ENCODE results near the gene CIBAR2.

CIBAR2 gene

DNA sequence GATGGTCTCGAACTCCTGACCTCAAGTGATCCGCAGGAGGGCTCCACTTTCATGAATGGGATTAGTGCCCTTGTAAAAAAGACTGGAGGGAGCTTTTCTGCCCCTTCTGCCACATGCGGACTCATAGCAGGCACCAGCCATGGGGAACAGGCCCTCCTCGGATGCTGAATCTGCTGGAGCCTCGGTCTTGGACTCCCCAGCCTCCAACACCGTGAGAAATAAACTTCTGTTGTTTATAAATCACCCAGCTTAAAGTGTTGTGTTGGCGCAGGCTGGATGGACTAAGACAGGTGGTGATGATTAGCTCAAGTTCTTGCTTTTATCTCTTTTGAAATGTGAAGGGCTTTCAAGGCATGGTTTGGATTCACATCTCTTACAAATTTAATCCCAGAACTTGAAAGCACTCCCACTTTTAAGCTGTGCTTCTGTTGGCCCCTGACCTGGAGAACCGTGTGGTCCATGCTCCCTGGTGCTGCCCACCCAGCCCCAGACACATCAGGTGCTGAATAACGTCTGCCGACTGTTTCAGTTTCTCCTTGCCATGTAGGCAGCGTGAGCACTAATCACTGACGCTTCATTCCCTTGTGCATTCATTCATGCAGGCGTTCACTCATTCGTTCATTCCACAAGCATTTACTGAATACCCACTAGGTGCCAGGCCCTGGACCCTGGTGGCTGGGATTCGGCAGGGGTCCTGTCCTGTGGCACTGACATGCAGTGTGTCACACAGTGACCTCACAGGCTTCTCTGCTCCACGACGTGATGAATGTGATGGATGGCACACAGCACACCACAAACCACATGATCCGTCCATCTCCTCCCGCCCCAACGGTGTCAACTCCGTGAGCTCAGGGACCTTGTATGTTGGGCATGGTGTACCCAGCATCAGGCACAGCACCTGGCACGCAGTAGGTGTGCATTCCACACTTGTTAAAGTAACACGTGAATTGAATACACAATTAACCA lies 8.9 kb downstream of the CIBAR2 start:
- DNase-seq (ENCODE audit: low read depth): no peak

DNA sequence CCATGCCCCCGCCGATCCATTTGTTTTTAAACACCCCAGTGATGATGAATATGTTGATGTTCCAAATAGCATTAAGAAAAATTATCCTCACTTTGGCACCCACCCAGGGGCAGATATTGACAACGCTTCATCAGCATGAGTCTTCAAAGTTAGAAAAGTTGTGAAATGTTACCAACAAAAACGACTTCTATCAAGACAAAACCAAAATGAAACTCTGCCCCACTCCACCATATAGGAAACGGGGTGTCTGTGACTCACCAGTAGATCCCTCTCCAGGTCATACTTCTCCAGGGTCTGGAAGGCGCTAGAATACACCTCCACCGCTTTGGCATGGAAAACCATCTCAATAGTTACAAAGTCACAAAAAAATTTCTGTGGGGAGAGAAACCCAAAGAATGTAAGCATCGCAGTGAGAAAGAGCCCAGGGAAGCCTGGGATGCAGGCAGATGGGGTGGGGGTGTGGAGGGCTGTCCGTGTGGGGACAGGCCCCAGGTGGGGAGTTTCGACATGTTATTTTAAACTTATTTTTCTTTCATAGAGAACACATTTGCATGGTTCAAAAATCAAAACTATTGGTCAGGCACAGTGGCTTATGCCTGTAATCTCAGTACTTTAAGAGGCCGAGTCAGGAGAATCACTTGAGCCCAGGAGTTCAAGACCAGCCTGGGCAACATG lies 10.2 kb downstream of the CIBAR2 start:
- no peak for DNase-seq (ENCODE audit: low read depth)

DNA sequence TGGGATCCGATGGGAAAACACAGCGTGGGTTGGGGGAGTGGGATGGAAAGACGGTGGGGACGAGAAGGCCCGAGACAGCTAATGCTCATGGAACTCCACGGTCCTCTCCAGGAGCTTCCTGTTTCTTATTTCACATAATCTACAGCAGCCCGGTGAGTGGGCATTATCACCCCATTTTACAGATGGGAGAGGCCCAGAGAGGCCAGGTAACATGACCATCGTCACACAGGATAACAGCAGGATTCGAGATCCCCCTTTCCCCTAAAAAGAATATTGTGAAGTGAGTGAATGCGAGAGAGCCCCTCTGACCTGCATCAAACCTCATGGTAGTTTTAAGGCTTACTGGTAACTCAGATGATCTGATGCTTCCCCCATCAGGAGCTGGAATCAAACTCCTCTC lies 12.0 kb downstream of the CIBAR2 start:
- no peak for DNase-seq (ENCODE audit: low read depth)

DNA sequence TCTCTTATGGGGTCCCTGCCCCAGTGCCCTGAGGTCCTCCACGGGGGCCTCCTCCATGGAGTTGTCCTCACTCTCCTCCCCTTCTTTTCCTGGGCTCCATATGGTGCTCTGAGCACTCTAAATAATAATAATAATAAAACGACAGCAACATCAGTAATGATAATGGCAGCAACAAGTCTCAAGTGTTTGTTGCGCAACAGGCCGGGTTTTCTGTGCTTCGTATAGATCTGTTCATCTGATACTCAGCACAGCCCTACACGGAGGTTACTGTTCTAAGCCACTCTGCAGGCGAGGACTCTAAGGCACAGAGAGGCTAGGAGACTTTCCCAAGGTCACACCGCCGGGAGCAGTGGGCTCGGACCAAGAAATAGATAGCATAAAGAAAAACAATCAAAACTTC lies 13.7 kb downstream of the CIBAR2 start:
- no peak for DNase-seq (ENCODE audit: low read depth)

DNA sequence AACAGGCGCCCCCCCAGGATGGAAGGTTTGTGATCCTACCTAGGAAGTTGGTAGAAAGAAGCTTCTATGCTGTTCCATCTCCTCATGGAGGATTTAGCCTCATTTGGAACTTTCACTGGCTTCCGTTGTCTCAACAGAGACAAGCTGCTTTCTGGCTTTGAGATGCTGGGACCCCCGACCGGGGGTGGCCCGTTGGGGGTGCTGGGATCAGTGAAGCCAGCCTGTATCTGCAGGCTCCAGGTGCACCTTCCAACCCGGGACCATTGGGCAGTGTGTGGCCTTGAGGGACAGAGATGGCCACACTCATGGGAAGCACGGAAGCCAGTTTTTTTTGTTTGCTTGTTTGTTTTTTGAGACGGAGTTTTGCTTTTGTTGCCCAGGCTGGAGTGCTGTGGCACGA lies 15.4 kb downstream of the CIBAR2 start:
- no peak for DNase-seq (ENCODE audit: low read depth)

DNA sequence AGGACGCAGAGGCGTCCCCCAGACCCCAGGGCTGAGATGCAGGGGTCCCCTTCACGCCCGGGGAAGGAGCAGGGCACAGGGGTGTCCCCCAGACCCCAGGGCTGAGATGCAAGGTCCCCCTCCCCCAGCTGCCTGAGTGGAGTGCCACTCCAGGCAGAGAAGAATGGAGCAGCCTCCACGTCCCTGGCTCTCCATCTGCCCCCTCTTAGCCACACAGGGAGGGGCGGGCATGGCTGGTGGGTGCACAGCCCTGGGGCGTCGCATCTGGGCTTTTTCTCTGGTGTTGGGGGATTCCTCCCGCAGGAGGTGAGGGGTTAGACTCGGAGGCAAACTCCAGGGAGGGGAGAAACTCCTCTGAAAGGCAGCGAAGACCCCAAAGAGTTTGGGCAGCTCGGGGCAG lies 17.5 kb downstream of the CIBAR2 start:
- no peak for DNase-seq (ENCODE audit: low read depth)

DNA sequence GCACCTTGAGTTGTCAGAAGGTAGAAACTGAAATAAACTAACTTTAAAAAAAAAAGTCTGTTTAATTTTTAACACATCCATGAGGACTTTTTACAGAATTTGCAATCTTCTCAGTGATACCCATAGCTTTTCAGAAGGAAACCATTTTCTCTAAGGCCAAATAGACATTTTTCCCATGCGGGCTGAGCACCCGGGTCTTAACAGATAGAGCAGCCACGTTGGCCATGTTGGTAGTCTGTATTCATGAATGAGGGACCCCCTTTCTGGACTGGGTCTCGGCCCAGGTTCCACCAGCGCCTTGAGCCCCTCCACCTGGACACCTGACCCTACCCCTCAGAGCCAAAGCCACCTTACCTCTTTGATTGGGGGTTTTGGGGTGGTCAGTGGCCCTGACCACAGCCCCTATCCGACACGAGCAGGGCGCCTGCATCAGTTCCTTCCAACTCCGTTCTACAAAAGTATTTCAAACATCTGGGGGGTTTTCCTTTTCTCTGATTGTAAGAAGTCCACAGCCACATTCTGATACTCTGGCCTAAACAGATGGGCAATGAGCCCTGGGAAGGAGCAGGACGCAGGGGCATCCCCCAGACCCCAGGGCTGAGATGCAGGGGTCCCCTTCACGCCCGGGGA lies 18.0 kb downstream of the CIBAR2 start:
- no peak for DNase-seq (ENCODE audit: low read depth)

DNA sequence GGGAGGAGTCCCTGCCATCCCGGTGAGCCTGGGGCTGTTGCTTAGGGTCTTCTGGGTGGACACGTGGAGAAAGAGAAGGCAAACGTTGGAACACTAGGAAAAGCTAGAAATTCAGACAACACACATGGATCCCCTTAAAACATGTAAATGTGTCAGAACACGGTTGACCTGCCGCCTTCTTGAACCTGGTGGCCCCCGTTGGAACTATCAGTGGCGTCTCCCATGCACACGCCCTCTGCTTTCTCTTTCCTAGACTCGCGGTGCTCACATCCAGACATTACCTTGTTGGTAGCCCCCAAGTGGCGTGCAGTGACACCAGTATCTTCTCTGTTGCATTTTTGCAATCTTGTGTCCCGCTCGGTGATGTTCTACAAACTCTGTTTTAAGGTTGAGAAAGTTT lies 18.6 kb downstream of the CIBAR2 start:
- DNase-seq (ENCODE audit: low read depth): no peak

DNA sequence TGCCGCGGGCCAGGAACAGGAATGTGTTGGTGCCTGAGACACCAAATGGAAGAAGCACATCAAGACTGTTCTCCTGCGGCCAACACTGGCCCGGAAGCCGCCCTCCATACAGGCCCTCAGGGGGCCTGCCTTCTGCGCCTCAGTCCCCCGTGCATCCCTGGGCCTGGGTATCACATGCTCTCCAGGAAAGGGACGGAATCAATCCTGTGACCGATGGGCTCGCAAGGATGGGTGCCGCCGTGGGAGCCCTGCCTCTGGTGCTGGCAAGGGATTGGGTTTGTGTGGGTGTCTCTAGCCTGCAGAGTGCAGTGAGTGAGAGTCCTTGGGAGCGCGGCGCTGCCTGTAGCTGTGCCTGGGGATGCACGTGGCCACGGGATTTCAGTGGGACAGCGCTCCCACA lies 19.4 kb downstream of the CIBAR2 start:
- DNase-seq (ENCODE audit: low read depth): no peak

DNA sequence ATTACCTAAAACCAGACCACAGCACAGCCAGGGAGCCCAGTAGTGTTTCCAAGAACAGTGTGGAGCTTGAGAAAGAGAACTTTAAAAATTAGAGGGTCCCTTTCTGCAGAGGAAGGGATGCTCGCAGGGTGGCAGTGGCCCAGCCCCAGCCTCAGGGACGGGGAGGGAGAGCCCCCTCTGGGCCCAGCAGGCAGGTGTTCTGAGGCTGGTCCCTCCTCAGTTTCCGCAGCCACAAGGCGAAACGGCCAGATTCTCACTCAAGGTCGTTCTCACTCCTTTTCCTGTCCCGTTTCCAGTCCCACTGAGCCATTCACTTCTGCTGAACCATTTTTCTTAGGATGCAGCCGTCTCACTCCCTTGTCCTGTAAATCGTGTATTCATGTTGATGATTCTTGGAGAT lies 20.0 kb downstream of the CIBAR2 start:
- no peak for DNase-seq (ENCODE audit: low read depth)

DNA sequence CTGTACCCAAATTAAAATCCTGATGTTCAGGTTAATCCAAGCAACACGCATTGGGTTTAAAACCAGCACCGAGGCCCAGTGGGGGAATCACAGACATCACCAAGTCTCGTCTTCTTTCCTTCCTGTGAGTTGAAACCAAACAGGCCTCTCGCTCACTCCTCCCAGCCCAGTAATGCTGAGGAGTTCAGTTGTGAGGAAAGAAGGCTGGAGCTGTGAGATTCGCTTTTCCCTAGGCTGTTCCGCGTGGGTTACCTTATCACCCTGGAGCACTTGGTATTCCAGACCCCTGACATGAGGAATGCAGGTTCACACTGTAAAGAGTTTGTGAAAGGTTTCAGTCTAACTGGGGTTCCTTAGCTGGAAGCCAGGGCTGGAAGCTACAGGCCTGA lies 20.8 kb downstream of the CIBAR2 start:
- DNase-seq (ENCODE audit: low read depth): no peak

DNA sequence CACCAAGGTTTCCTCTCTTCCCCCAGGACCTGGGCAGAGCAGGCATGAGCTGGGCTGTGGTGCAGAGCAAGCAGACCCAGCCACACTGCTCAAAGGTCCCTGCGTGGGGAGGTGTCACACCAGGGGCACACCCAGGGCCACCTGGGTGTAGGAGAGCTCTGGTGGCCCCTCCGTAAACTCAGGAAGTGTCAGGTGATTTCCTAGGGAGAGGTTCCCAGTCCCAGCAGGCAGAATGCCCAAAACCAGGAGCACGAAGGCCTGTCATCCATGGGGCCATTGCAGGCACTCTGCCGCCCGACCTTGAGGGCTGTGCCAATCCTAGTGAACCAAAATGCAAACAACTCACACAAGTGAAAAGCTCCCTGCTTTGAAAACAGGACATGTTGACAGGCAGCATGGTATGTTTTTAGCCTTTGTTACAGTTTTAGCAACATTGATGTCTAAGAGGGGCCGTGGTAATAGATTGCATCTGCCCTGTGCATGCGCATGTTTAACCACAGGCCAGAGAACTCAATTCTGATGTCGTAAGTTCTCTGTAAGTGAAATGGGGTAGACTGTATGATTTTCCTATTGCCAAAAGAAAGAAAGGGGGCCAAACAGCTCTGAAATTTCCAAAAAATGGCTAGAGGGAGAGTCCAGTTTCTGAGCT lies 21.3 kb downstream of the CIBAR2 start:
- no peak for DNase-seq (ENCODE audit: low read depth)

DNA sequence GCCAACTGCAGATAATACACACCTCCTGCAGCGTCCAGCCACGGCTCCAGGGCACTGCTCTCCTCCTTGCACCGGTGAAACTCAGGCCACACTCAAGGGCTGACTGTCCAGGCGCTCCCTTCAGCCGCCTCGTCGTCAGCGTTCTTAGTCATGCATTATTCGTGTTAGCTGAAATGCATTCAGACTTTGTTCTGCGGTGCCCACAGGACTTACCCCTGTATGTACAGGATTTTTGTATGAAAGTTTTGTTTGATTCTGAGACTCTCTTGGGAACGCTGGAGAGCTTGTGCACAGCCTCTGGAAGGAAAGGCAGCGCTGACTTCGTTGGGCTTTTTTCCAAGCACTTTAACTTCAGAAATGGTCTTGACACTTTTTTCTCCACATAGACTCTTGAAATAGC lies 22.1 kb downstream of the CIBAR2 start:
- no peak for DNase-seq (ENCODE audit: low read depth)

DNA sequence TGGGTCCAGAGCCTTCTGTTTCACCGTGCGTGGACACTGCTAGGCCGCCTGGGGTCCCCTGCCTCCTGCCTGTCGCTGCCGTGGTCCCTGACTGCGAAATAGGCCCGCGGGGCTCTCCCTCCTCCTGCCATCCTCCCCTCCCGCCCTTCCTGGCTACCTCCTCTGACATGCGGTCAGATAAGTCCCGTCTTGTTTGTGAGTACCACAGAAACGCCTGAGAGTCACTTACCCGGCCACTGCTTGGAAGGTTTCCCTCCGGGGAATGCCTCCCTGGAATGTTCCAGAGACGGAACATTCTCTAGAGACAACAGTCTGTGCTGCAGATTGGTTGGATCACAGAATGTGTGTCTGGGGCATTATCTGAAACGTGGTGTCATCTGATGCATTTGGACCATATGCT lies 22.7 kb downstream of the CIBAR2 start:
- no peak for DNase-seq (ENCODE audit: low read depth)

DNA sequence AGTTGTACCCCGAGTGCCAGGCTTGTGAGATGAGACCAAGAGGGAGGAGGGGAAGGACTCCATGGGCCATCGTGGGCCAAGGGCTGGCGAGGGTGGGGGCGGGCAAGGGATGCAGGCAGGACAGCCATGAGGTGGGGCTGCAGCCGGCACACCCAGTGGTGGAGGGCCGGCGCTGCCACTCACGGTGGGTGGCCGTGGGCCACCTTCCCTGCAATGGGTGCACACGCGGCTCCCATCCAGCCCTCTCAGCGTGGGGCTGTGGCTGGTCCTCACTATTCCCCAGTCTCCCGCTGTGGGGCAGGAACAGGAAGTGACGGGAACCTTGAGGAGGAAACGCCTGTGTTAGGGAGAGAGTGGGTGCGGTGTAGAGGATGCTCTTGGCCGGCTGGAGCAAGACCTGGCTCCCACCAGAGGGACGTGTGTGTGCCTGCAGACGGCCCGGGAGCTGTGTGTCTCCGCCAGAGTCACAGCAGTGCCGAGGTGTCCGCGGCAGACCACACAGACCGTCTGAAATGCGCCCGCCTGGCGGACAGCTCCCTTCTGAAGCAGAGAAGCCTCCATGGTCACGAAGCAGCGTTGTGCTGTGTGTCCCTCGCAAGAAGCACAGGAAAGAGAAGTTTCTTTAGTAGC lies 23.6 kb downstream of the CIBAR2 start:
- no peak for DNase-seq (ENCODE audit: low read depth)

DNA sequence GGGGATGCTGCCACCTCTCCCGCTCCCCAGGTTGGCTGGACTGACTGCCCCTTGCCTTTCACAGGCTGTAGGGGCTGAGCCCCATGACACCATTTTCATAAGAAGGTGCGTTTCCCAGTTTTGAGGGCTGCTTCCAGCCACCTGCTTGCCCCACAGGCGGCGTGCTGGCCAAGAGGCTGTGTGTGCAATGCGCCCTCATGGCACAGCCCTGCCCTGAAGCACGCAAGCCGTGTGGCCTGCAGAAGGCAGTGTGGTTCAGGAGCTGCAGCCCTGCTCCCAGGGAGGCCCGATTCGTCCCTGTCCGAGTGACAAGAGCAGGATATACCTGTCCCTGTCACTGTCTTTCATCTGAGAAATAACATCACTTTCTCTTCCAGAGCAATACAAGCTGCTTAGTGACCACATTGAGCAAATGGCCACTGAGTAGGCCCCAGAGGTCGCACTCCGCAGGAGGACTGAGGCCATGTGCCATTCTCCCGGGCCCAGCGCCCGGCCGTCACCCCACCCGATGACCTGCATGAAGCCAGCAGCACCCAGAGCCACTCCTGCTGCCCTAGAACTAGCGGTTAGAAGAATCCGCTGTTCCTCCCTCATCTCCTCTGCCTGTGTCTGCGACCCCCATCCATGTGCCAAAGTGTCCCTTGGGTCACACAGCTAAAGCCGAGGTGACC lies 24.2 kb downstream of the CIBAR2 start:
- DNase-seq (ENCODE audit: low read depth): no peak

DNA sequence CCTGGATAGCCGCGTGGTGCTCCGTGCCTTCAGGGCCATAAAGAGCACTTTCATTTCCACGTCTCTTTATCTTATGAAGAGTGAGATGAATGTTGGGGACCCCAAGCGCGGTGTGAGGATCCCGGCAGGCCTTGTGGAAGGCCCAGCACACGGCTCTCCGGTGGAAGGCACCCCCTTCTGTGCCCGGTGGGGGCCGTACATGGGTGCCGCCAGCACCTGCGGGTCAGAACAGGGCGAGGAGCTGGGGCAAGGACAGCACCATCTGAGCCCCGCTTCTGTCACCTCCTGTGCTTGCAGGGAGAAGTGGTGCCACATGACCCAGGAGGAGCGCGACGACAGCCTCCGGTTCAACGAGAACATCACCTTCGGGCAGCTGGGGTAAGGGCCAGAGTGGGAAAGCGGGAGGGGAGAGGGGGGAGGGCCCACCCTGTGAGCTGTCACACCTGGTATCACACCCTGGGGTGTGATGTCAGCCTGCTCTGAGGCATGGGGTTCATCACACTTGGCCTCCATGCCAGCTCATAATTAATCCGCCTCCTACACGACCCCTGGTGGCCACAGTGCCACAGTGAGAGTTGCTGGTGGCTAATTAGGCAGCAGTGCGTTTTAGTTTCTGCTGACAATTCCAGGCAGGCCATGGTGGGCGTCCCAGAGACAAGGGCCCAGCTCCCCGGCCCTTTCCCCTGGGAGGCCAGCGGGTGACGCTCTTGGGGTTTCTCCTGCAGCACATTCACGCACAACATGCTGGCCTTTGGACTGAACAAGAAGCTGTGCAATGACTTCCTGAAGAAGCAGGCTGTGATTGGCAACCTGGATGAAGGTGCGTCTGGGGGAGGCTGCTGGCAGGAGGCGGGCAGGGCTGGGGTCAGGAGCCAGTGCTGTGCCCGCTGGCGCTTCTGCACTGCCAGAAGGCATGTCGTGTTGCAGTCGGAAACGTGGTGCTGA lies 25.7 kb downstream of the CIBAR2 start:
- peak; percentile 61 for DNase-seq (ENCODE audit: low read depth)

DNA sequence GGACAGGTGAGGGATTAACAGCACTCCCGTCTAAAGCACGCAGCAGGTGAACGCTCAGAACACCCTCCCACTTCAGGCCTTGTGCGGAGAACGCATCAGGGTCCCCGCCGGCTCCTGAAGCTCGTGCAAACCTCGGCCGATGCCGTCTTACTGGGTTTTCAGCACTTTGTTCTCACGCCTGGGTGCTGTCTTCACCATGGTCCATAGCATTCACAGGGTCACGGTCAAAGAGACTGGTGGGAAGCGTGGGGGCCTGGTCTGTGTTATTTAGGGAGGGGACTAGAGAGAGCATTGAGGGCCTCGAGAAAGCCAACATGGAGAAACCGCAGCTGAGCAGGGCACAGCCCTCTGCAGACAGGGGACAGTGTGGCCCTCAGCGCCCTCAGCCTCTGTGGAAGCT lies 26.6 kb downstream of the CIBAR2 start:
- DNase-seq (ENCODE audit: low read depth): no peak

DNA sequence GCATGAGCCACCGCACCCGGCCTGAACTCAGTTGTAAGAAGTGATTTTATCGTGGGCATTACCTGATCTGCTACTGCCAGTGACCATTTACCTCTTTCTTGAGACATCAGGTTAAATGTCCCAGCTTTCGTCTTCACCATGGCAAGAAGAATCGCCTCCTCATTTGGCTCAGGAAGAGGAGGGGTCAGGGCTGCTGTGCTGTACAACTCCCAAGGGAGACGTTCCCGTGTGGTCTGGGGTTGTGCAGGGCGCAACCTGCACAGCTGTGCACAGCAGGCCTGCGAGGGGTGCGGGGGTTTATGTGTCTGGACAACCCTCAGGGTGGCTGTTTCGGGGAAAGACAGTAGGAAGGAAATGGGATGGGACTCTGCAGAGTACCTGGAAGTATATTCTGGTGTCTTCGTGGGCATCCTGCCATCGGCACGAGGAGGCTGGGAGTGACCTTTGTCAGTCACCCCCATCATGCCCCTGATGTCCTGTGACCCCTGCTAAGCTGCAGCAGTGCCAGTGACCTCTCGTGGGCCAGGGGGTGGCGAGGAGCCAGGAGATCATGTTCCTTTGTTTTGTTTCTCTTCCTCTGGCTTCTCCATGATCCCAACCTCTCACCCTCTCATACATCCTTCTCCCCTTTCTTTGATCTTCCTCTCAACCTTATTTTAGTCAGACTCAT lies 27.3 kb downstream of the CIBAR2 start:
- DNase-seq (ENCODE audit: low read depth): no peak
